ENCODE data around the gene OR6B1.

The OR6B1 gene

GRCh38 chr7:144004703-144005102 is 4.6 kb downstream of the OR6B1 start:
- TF ChIP-seq CTCF (IDR thresholded peaks at IDR 0.05) = no peak

GRCh38 chr7:144006029-144006691 is 6.0 kb downstream of the OR6B1 start:
- no peak for TF ChIP-seq CTCF (IDR thresholded peaks at IDR 0.05)

- no peak for TF ChIP-seq CTCF (IDR thresholded peaks at IDR 0.05)
These were observed 6.5 kb downstream of the OR6B1 start for GRCh38 chr7:144006692-144007042.

- TF ChIP-seq CTCF (IDR thresholded peaks at IDR 0.05) = no peak
These were observed 9.2 kb downstream of the OR6B1 start for GRCh38 chr7:144009361-144009760.

GRCh38 chr7:144011458-144012230 is 11.5 kb downstream of the OR6B1 start:
- TF ChIP-seq CTCF (IDR thresholded peaks at IDR 0.05) = peak; percentile 45

- TF ChIP-seq CTCF (IDR thresholded peaks at IDR 0.05) = no peak
These were observed 17.9 kb downstream of the OR6B1 start for GRCh38 chr7:144018065-144018464.

GRCh38 chr7:144019457-144019856 is 19.3 kb downstream of the OR6B1 start:
- no peak for TF ChIP-seq CTCF (IDR thresholded peaks at IDR 0.05)
